ENCODE results near the gene ACVR2B.

ACVR2B gene

GRCh38 chr3:38482951-38483350, 29.3 kb downstream of the ACVR2B start:
- no peak for DNase-seq (ENCODE audit: low spot score)

GRCh38 chr3:38487323-38487722, 33.6 kb downstream of the ACVR2B start:
- peak; percentile 73 for DNase-seq (ENCODE audit: low spot score)
- no peak for TF ChIP-seq CTCF (IDR thresholded peaks at IDR 0.05; ENCODE audit: extremely low read depth, missing control alignments)

More at GRCh38 chr3:38482951-38483350, 29.3 kb downstream of the ACVR2B start:
- no peak for TF ChIP-seq CTCF (IDR thresholded peaks at IDR 0.05; ENCODE audit: extremely low read depth, missing control alignments)

- no peak for TF ChIP-seq CTCF (IDR thresholded peaks at IDR 0.05; ENCODE audit: extremely low read depth, missing control alignments)
- no peak for DNase-seq (ENCODE audit: low spot score)
Observed at GRCh38 chr3:38488949-38489348, 35.3 kb downstream of the ACVR2B start.

GRCh38 chr3:38489766-38490165, 36.1 kb downstream of the ACVR2B start:
- TF ChIP-seq CTCF (IDR thresholded peaks at IDR 0.05; ENCODE audit: extremely low read depth, missing control alignments), result no peak
- DNase-seq (ENCODE audit: low spot score), result no peak

GRCh38 chr3:38490281-38491030, 36.8 kb downstream of the ACVR2B start:
- TF ChIP-seq CTCF (IDR thresholded peaks at IDR 0.05; ENCODE audit: extremely low read depth, missing control alignments), result no peak
- DNase-seq (ENCODE audit: low spot score), result no peak

- no peak for DNase-seq (ENCODE audit: low spot score)
- no peak for TF ChIP-seq CTCF (IDR thresholded peaks at IDR 0.05; ENCODE audit: extremely low read depth, missing control alignments)
Observed at GRCh38 chr3:38491215-38491614, 37.5 kb downstream of the ACVR2B start.

GRCh38 chr3:38493031-38493430, 39.3 kb downstream of the ACVR2B start:
- TF ChIP-seq CTCF (IDR thresholded peaks at IDR 0.05; ENCODE audit: extremely low read depth, missing control alignments), result no peak

More at GRCh38 chr3:38493031-38493430, 39.3 kb downstream of the ACVR2B start:
- no peak for DNase-seq (ENCODE audit: low spot score)

Data from GM20000 (cell line).